Pons (tissue), 1 donor: ENCODE measurements around the gene AKR1D1.

Experiments used
- DNase-seq: peaks from one replicate; pipeline ENCODE4 v3.0.0-alpha.2; 2016; ENCODE audit warnings: low spot score

AKR1D1 gene

GRCh38 chr7:138166681-138167080 is 90.4 kb downstream of the AKR1D1 start:
- DNase-seq, result no peak

- DNase-seq, result no peak
These were observed 91.0 kb downstream of the AKR1D1 start for GRCh38 chr7:138167222-138167621.

- DNase-seq, result no peak
These were observed 91.6 kb downstream of the AKR1D1 start for GRCh38 chr7:138167869-138168296.
